HT1080 (cell line): ENCODE measurements around the gene MOV10L1. TPM values are rescaled to one million over a fixed set of nuclear protein-coding genes. Genes with fewer than 3 reads are reported as not detected.

Experiments used
- DNase-seq: peaks from one replicate; pipeline ENCODE4 v3.0.0-alpha.2; 2015; ENCODE audit warnings: low read depth
- total RNA-seq: library from RNA; depleted of rRNA; stranded (reverse); fragments of >200 nt; shearing (Covaris generic); gene quantifications from 2 replicates; pipeline ENCODE4 v1.2.3, GENCODE V29; 2014

Gene MOV10L1
- total RNA-seq, 1 experiment from 2014 or later: not detected

DNA sequence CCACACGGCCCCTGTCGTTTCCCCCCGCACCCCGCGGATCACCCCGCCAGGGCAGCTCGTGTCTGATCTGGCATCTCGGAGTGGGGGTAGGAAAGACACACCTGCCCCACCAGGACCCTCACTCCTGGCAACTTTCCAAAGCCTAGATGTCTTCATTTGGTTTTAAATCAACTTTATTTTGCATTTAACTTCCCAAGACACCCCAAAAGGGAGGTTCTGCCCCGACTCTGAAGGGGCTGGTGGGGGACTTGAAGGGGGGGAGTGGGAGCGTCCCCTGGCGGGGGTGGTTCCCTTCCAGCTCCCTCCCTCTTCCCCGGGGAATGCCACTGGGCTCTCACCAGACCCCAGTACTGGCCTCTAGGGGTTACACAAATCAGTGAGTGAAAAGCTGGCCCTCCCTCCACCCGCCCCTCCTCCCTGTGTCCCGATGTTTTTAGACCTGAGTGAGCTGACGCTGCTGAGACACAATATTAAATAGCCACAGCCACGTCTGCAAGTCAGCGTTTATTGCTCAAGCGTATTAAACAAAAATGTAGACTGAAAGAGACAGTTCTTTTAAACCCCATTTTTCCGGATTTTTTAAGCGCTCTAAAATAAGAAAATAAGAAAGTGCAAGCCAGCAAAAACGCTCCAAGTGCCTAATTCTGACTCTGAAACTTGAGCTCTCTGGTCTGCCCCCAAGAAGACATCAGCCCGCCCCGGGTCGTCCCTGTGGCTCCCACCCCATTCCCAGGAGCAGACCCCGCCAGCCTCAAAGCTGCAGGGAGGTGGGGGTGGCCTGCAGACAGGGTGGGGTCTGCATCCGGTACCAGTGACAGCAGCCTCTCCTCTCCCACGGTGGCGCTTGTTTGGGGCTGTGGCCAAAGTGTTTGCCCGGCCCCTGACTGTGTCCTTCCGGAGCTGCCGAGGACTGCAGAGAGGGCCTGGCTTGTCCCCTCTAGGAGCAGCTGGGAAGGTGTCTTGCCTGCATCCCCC lies 30.6 kb upstream of the MOV10L1 start:
- no peak for DNase-seq

DNA sequence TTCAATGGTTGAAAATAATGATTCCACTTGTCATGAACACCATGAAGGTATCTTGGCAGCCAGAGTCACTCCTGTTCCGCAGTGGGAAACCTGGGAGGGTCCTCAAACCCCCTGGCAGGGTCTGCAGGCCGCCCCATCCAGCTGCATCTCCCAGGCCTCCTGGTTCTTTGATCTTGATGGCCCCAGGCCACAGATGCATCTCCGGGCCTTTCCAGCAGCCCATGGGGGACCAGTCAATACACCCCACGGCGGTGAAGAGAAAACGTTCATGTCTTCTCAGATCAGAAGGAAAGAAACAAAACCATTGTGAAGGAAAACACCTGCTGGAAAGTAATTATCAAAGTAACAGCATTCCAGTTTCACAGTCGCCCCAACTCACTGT lies 29.9 kb upstream of the MOV10L1 start:
- no peak for DNase-seq

DNA sequence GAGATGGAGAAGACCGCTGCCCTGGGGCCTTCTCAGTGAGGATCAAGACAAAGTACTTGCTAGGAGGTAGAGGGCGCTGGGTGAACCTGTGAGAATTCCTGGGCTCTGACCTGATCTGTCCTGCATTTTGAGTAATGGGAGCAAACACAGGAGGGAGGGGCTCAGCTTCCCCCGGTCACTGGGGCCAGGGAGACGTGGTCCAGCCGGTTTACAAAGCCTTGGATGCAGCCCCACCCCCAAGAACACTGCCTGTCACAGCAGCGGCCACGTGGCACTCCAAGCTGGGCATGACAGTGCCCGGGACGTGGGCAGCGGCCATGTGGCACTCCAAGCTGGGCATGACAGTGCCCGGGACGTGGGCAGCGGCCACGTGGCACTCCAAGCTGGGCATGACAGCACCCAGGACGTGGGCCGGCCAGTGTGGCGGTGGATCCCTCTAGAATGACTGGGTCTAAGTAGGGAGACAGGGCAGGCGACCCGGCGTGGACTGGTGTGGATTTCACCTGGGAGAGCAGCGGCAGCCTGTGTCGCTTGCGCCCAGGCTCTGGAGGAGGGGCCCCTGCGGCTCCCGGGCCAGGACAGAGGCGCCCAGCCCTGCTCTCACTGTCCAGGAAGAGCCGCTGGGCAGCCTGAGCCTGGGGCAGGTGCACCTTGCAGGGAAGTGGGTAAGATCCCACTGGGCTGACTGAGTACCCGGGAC lies 29.2 kb upstream of the MOV10L1 start:
- no peak for DNase-seq

DNA sequence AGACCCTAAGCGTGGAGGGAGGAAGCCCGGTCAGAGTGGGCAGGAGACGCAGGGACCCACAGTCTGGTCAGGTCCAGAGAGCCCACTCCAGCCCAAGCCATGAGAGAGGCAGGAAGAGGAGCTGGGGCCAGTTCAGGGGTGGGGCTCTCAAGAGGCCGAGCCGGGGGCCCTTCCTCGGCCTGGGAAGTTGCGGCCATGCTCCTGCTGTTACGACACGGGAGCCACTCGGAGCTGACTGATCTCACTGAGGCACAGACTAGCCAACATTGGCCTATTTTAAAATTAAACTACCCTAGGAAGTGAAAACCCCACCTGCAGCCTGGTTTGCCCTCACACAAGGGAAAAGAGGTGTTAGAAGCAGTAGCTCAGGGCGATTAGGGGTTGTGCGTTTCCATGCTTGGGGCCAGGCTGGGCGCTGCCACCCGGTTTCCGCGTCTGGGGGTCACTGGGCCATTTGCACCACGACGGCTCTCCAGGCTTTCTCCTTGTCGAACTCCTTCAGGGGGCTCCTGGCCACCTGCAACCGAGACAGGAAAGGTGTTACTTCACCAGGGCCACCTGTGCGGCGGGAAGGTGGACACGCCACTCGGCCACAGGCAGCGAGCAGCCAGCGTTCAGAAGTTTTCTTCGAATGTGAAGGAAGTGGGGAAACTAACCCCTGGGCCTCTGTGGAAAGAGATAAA lies 28.5 kb upstream of the MOV10L1 start:
- no peak for DNase-seq

DNA sequence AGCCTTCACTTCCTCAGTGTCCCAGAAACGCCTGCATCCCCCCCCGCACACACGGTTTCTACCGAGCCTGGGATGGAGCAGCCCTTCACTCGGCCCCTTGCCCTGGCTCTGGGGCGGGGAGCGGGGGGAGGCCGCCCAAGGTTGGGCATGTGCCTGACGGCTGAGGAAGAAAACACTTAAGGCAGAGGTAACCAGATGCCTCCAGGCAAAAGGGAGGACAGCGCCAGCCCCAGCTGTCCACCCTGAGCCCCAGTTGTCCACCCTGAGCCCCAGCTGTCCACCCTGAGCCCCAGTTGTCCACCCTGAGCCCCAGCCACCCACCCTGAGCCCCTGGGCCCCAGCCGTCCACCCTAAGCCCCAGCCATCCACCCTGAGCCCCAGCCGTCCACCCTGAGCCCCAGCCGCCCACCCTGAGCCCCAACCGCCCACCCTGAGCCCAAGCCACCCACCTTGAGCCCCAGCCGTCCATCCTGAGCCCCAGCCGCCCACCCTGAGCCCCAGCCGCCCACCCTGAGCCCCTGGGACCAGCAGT lies 27.9 kb upstream of the MOV10L1 start:
- no peak for DNase-seq

DNA sequence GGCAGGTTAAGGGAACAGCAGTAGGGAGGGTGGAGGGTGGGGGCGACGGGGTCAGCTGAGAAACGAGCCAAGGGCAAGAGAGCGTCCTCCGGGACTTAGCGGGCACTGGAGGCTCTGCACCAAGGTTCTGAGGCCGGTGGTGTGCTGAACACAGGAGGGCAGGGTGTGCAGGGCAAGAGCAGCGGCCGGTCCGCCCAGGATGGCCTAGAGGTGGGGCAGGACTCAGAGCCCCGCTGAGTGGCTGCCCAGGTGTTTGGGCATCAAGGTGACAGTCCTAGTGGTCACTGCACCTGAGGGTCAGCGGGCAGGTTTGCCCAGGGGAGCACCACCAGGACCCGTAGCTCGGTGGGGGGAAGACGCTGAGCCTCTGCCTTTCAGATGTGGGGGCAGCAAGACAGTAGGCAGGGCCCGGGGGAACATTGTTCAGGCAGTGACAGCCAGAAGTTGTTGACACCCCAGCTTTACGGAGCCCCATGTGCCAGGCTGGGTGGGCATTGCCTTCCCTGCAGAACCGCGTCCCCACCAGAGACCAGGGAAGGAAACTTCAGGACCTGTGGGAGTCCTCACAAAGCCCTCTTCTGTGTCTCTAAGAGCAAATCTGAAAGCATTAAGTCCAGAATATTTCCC lies 27.2 kb upstream of the MOV10L1 start:
- no peak for DNase-seq

DNA sequence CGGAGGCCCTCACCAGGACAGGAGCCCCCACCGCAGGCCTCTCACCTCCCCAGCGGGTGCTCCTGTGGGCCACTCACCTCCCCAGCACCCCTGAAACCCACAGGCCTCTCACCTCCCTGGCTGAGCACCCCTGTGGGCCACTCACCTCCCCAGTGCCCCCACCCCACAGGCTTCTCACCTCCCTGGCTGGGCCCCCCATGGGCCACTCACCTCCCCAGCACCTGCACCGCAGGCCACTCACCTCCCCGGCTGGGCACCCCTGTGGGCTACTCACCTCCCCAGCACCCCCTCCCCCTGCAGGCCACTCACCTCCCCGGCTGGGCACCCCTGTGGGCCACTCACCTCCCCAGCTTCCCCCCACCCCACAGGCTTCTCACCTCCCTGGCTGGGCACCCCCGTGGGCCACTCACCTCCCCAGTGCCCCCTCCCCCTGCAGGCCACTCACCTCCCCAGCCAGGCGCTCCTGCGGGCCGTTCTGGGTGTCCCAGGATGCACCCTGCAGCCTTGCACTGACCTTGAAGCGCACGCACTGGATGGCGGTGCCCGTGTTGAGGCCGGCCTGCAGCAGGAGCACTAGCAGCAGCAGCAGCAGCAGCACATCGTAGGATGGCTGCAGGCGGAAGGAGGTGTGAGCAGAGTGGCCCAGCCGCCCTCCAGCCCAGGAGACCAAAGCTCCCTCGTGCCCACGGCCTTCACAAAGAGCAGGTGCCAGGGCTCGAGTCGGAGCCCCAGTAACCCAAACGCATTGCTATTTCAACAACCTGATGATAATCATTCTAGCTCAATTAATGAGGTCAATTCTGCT lies 26.0 kb upstream of the MOV10L1 start:
- no peak for DNase-seq

DNA sequence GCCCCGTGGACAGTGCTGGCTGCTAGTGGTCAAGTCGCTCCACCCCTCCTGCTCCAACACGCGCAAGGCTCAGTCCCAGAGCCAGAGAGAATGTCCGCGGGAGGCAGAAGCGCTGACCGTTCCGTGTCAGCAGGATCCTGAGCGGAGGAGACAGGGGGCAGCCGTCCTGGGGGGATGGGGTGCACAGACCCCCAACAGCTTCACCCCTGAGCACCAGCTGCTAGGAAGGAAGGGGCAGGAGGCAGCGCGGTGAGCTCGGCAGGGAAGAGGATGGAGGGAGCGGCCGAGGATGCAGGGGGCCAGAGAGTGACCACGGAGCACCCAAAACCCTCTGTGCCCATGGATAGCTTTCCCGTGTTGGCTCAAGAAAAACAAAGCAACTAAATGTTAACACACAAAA lies 25.4 kb upstream of the MOV10L1 start:
- no peak for DNase-seq

DNA sequence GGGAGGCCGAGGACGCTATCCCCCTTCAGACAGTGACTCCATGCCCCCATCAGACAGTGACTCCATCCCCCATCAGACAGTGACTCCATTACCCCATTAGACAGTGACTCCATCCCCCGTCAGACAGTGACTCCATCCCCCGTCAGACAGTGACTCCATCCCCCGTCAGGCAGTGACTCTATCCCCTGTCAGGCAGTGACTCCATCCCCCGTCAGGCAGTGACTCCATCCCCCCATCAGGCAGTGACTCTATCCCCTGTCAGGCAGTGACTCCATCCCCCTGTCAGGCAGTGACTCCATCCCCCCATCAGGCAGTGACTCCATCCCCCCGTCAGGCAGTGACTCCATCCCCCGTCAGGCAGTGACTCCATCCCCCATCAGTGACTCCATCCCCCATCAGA lies 22.6 kb upstream of the MOV10L1 start:
- no peak for DNase-seq

DNA sequence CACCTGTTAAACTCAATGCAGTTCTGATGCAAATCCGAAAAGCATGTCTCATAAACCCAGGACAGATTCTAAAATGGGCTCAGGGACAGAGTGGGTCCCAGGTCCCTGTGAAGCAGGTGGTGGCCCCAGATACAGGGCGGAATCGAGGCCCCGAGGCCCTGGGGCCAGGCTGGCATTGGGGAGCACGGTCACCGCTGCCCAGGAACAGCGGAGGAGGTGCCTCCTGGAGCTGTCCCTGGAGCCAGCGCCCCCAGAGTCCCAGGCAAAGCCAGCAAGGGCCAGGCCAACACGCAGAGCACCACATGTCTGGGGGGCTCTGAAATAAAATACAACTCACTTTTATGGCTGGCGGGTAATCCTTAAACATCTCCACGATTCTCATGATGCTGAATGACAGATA lies 21.7 kb upstream of the MOV10L1 start:
- DNase-seq: no peak

DNA sequence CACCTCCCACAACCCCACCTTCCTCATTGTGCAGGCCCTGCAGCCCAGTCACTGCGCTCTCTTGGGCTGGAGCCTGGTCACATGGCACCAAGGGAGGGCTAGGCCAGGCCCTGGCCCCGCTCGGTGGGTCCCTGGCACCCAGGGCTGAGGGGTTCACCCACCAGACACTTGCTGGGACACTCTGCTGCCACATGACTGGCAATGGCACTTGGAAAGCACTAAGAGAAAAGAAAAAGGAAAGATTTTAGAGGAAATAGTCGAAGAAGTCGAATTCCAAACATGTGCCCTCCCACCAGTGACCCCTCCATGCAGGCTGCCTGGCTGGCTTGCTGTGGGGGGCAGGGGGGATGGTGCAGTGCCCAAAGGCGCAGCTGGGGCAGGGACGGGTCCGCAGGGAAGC lies 19.4 kb upstream of the MOV10L1 start:
- no peak for DNase-seq

DNA sequence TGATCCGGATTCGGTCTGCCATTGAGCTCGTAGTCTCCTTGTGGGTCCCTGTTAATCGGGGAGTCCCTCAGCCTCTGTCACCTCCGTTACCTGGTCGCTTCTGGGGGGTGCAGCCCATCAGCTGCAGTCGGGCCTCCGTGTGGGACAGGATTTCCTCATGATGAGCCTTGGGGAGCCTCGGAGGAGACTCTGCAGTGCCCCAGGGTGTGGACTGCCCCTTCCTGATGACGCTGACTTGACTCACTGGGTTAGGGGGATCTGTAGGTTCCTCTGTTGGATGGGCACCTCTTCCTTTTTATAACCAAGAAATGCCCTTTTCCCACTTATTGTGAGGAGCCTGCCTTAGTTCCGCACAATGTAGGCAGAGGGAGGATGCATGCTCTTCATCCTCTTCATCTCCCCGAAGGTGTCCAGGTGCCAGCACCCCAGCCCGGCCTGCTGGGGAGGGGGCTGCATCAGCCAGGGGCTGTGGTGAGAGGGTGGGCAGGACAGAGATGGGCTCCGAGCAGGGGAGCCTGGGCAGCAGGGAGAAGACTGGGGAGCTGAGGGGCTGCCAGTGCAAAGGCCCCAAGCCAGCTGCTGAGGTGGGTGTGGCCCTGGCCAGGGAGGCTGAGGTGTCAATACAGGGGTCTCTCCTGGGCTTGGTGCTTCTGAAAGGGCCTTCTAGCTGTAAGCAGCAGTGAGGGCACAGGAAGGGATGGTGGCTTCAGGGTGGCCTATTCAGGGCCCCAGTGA lies 18.2 kb upstream of the MOV10L1 start:
- peak; percentile 46 for DNase-seq

DNA sequence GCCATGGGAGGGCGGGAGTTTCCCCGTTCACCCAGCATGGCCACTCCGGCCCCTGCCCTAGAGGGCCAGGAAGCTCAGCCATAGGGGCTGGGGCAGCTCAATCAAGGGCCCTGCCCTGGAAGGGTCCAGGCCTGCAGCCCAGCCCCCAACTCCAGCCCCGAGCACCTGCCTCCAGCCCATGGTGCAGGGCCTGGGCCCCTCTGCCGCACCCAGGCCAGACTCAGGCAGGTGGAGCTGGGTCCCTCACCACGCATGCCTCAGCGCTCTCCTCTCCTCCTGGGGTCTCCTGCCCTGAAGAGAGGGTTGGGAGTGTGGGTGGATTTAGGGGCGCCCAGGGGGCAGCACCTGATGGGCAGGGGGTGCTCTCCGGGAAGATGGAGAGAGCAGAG lies 17.6 kb upstream of the MOV10L1 start:
- no peak for DNase-seq

DNA sequence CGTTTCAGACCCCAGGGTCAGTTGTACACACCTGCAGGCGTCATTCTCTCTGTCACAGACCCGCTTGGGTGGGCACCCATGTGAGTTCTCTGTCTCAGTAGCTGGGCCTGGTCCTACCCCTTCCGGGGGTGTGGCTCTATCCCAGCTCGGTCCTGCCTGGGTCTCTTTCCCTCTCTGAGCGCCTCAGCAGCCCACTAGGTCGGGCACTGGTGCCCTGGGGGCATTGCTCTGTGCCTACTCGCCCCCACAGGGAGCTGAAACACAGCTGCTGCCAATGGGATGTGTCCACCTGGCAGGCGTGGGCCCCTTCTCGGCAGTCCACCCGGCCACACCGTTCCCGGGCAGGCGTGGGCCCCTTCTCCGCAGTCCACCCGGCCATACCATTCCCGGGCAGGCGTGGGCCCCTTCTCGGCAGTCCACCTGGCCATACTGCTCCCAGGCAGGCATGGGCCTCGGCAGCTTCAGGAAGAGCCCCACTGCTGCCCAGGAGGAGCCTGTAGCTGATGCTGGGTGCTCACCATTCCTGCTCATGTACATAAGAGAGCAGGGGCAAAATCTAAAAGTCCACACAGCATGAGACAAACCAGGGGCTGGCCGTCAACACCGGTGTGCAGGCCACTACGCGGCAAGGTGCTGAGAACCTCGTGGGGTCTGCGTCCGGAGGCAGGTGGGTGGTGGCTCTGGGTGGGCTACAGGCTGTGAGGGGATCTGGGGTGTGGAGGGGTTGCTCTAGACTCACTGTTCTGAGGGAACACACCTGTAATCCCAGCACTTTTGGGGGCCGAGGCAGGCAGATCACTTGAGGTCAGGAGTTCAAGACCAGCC lies 16.9 kb upstream of the MOV10L1 start:
- no peak for DNase-seq

DNA sequence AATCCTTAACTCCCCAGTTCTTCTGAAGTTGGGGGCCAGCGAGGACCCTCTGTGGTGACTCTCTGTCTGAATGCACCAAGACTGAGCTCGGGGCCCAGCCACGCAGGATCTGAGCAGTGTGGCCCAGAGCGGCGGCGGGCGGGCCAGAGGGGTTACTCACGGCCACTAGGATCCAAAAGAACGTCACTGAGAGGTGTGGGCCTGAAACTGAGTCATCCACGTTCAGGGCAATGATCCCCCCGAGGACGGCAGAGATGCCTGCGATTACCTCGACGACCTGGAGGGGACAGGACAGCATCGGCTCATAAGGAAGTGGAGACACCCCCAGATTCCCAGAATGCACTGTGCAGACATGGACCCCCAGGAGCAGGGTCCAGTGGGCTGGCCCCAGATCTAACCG lies 15.8 kb upstream of the MOV10L1 start:
- peak; percentile 9 for DNase-seq

DNA sequence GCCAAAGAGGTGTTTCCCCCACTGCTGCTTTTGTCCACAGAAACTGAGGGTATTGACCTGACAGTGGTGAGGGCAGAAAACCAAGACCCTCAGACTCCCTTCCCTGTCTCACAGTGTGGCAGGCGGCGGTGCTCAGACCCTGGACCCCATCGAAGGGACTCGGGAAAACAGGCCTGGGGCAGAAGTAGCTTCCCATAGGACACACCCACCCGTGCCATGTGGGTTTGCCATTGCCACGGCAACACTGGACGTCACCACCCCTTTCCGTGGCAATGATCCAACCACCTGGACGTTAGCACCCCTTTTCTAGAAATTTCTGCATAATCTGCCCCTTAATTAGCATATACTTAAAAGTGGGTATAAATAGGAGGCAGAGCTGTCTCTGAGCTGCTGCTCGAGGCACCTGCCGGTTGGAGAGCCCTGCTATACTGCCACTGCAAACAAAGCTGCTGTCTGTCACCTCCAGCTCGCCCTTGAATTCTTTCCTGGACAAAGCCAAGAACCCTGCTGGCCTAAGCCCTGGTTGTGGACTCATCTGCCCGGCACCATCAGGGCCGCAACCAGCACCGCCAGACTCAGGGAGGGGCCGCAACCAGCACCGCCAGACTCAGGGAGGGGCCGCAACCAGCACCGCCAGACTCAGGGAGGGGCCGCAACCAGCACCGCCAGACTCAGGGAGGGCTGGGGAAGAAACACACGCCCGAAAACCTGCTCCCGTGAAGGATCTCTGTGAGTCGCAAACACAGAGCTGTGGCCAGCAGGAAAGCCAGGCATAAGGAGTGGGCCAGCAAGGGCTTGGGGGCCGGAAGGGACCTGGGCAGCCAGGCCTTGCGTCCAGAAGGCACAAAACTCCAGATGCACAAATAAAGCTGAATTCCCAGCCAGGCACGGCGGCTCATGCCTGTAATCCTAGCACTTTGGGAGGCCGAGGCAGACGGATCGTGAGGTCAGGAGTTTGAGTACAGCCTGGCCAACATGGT lies 15.0 kb upstream of the MOV10L1 start:
- no peak for DNase-seq

DNA sequence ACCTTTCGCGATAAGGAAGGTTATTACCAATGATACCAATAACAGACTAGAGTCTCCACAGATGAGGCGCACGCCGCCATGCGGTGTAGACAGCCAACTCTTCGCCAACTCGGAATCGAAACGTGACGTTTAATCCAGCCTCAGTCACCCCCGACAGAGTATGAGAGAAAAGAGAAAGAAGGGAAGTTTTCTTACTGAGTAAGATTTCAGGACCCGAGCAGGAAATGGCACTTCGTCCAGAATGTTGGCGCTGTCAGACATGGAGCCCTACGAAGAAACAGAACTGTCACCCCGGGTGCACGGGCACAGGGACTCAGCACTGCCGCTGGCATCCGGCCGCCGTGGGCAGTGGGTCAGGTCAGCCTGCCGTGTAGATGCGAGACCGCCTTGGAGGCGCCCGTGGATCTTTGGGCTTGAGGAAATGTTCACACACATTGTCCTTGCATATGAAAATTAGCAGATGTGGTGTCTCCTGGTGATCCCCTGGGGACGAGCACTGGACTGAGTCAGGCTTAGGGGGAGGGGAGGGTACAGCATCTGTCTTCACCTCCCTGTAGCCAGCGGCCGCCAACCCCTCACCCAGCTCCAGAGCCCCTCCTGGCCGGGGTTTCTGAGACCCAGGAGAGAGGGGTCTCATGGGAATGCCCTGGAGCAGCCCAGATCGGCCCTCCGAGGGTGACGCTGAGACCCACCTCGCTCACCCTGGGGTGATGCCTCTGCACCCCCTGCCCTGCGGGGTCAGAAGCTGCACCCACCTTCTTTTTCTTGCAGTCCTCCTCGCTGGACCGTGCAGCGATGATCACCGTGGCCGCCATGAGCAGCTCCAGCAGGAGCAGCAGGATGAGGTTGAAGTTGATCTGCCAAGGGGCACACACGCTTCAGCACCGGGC lies 12.9 kb upstream of the MOV10L1 start:
- no peak for DNase-seq
